ENCODE data around the gene HOXB3.

Gene HOXB3

DNA sequence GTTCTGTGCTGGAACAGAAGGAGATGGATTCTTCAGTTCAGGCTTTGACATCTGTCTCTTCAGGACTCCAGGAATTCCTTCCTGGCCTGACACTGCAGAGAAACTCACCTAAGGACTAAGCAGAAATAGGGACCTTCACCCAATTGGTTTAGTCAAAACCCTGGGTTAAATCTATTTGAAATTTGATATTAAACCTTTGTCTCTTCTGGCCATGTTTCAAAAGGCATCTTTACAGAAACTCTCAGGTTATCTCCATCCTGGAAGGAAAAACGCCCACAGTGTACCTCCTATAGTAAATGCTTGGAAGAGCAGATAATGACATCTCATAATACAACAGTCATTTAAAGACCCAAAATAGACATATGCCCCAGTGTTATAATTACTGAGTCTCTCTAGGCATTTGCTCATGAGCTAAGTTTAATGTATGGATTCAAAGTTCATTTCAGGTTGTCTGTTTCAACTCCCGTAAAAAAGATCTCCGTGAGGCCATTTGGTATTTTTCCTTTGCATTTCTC is 6.3 kb downstream of the HOXB3 start:
- H3K4me3 ChIP-seq (ENCODE audit: low read length), result no peak overlapping the region
- no peak for DNase-seq (ENCODE audit: low read depth)
- TF ChIP-seq, protein P1, sequence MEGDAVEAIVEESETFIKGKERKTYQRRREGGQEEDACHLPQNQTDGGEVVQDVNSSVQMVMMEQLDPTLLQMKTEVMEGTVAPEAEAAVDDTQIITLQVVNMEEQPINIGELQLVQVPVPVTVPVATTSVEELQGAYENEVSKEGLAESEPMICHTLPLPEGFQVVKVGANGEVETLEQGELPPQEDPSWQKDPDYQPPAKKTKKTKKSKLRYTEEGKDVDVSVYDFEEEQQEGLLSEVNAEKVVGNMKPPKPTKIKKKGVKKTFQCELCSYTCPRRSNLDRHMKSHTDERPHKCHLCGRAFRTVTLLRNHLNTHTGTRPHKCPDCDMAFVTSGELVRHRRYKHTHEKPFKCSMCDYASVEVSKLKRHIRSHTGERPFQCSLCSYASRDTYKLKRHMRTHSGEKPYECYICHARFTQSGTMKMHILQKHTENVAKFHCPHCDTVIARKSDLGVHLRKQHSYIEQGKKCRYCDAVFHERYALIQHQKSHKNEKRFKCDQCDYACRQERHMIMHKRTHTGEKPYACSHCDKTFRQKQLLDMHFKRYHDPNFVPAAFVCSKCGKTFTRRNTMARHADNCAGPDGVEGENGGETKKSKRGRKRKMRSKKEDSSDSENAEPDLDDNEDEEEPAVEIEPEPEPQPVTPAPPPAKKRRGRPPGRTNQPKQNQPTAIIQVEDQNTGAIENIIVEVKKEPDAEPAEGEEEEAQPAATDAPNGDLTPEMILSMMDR (conservative IDR thresholded peaks at IDR 0.05; ENCODE audit: low read depth, low read length), result no peak

GRCh38 chr17:48582750-48583069 is 7.3 kb downstream of the HOXB3 start:
- no peak overlapping the region for H3K4me3 ChIP-seq (ENCODE audit: low read length)
- TF ChIP-seq, protein P1 (conservative IDR thresholded peaks at IDR 0.05; ENCODE audit: low read depth, low read length), result no peak
- no peak for DNase-seq (ENCODE audit: low read depth)

DNA sequence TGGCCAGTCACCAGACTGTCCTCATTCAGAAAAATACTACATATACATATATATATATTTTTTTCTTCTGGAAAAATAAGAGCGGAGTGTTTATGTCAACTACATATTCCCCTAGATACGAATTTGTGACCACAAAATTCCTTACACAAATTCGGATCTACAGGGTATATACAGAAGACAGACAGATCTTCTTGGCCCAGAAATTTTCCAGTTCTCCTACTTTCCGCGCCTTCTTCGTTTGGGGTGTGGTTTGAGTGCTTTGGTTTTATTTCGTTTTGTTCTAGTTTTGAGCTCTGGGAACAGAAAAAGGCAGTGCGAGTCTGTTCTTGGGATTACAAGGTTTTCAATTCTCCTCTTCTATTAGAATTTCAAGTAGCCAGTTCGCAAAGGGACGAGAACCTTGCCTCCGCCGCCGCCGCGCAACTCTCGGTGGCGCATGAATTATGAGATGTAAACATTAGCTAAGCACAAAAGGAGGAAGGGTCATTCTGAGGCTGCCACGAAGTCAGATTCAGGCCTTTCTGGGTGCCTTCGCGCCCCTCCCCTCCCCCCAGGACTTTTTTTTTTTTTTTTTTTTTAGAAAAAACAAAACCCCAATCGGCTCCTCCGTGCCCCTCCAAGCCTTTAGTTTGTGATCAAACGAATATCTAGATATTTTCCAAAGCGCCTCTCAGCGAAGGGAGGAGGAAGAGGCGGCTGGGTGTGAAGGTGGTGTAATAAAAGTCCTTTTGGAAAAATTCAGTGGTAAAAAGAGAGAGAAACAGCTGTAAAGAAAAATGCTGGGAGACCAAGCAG is 10.1 kb downstream of the HOXB3 start:
- TF ChIP-seq, protein P1 (conservative IDR thresholded peaks at IDR 0.05; ENCODE audit: low read depth, low read length), result no peak
- H3K4me3 ChIP-seq (ENCODE audit: low read length), result no peak overlapping the region
- DNase-seq (ENCODE audit: low read depth), result no peak

DNA sequence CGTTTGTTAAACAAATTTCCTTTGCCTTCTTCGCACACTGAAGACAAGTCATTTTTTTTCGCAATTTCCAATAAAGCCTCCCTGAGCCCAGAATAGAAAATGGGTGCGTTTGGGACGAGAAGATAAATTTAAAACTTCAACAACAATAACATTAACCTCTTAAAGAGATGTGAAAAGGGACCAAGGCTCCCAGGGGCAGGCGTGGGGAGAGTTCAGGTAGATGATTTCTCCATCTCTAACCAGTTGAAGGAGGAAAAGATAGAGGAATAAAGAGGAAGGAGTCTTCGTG is 10.6 kb downstream of the HOXB3 start:
- TF ChIP-seq, protein P1 (conservative IDR thresholded peaks at IDR 0.05; ENCODE audit: low read depth, low read length), result no peak
- H3K4me3 ChIP-seq (ENCODE audit: low read length), result no peak overlapping the region
- DNase-seq (ENCODE audit: low read depth), result no peak

GRCh38 chr17:48578616-48579470 is 11.2 kb downstream of the HOXB3 start:
- no peak for DNase-seq (ENCODE audit: low read depth)
- no peak overlapping the region for H3K4me3 ChIP-seq (ENCODE audit: low read length)
- TF ChIP-seq, protein P1 (conservative IDR thresholded peaks at IDR 0.05; ENCODE audit: low read depth, low read length), result no peak

GRCh38 chr17:48577946-48578615 is 12.0 kb downstream of the HOXB3 start, which contains the start of gene HOXB4:
HOXB4 (minus strand) TSS chr17:48578350; CDS start chr17:48578319, 31 bp downstream.
- DNase-seq (ENCODE audit: low read depth), result no peak
- TF ChIP-seq, protein P1 (conservative IDR thresholded peaks at IDR 0.05; ENCODE audit: low read depth, low read length), result no peak

More at GRCh38 chr17:48577946-48578615, 12.0 kb downstream of the HOXB3 start, which contains the start of gene HOXB4:
- no peak within 1 kb of the TSS for H3K4me3 ChIP-seq (ENCODE audit: low read length)
